Right renal cortex interstitium (tissue), 3 donors: ENCODE measurements around the gene CLBA1. TPM values are rescaled to one million over a fixed set of nuclear protein-coding genes. Genes with fewer than 3 reads are reported as not detected.

Experiments
- DNase-seq, 3 donors: peaks; one replicate each; pipeline ENCODE4 v3.0.0-alpha.2; 2013; ENCODE audit warnings: low read depth in 3 of 3, low spot score in 2 of 3
- polyA plus RNA-seq, 3 donors: library from polyadenylated mRNA; unstranded; fragments of 120-200 nt; gene quantifications; one replicate each; pipeline ENCODE4 v1.2.1, GENCODE V29; 2013; ENCODE audit not compliant: insufficient read length in 3 of 3

The CLBA1 gene
- polyA plus RNA-seq, 3 donors = 22.0 to 22.3 (median 22.0) TPM

GRCh38 chr14:104978746-104979691, 6.6 kb upstream of the CLBA1 start:
- DNase-seq = no peak

- DNase-seq = no peak
These were observed 5.6 kb upstream of the CLBA1 start for GRCh38 chr14:104979758-104980610.

GRCh38 chr14:104980611-104981531, 4.7 kb upstream of the CLBA1 start:
- no peak for DNase-seq

DNA sequence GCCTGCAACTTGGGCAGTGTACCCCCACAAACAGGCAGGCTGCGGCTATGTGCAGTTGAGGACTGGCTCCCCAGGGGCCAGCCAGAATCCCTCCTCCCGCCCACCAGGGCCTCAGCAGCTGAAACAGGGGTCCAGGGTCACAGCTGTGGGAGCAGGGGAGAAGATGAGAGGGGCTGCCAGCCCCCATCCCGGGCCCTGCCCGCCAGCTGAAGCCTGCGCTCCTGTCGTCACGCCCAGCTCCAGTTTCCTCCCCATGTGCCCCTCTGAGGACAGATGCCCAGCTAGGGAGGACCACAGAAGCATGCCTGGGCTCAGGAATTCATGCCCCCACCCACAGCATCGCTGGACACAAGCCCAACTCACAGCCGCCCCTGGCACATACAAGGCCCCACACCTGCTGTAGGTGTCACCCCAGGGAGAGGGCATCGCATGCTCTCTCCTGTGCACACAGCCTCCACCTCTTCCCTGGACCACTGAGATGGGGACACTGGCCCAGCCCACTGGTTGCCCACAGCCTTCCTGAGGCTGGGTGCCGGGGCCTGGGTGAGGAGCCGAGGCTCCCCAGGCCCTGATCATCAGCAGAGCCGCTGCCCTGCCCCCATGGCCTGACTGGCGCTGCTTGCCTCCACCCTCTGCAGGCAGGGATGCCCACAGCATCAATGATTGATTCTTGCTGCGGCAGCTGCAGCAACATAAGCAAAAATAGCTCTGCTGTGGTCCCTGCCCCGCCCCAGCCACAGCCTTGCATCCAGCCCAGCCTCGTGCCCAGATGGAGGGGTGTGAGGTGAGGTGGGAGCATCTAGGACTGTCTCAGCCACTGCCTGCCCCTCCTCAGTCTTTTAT, 3.7 kb upstream of the CLBA1 start:
- DNase-seq = no peak

GRCh38 chr14:104982548-104983230, 2.9 kb upstream of the CLBA1 start:
- DNase-seq = no peak

DNA sequence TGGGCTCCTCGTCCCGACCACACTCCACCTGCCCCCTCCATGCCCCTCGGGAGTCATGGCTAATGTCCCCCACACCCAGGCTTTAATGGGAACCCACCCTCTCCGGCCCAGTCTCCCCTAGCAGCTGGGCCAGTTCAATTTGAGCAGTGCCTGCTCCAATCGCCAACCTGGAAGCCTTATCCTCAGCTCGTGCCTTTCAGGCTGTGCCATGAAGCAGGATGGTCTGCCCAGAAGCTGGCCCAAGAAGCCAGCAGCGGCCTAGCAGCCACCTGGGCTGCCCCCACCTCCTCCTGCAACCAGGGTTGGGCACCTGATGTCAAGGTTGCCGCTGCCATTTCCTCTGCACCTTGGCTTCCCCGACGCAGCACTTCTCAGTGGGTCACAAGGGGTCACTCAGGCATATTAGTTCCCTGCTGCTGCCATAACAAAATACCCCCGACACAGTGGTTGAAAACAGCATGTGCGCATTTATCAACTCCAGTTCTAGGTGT, 2.3 kb upstream of the CLBA1 start:
- DNase-seq = no peak

- DNase-seq = no peak
These were observed 1.3 kb upstream of the CLBA1 start for GRCh38 chr14:104984056-104984894.

GRCh38 chr14:104986487-104987164, 1.0 kb downstream of the CLBA1 start:
- DNase-seq = no peak

GRCh38 chr14:104989236-104989950, 3.8 kb downstream of the CLBA1 start:
- no peak for DNase-seq

DNA sequence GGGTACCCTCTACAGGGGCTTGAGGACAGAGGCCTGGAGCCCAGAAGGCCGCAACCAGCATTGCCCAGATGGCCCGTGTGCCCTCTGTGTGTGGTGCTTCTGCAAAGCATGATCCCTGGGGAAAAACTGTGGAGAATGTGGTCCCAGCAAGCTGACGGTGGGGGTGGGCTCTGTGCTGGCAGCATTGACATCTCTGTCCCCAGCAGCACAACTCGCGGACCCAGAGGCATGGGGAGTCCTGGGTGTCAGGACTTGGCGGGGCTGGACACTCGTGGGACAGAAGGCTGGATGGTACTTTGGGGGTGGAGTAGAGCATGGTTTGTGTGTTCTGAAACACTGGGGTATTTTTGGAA, 4.3 kb downstream of the CLBA1 start:
- DNase-seq = no peak

- DNase-seq = no peak
These were observed 6.3 kb downstream of the CLBA1 start for GRCh38 chr14:104991896-104992230.

DNA sequence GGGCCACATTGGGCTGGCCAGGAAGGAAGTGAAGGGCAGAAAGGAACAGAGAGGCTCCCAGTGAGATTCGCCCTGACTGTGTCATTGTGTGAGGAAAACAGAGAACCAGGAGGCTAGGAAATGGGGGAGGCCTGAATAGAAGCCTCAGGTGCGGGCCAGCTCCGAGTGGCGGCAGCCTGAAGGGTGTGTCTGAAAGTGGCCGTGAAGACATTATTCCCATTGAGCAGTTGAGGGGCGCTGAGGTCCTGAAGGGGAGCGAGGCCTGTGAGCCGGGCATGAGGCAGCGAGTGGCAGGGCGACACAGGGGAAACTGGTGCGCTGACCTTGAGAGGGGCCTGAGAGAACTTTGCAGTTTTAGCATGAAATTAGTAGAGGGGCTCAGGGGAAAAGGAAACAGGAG, 6.9 kb downstream of the CLBA1 start:
- DNase-seq = no peak

DNA sequence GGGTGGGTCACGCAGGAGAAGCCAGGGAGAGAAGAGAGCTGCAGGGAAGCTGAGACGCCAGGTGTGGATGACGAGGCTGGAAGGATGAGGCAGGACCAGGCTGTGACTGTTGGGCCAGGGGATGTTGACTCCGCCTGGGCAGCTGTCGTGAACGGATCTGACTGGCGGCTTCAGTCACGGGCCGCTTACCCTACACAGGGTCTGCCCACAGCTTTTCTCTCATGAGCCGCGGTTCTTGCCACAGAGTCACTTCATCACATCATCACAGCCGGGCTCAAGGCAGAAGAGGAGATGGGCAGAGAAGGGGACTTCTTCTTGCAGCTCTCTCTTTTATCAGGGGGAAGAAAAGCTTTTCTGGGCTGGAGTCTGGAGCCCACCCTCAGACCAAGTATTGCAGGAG, 7.7 kb downstream of the CLBA1 start:
- DNase-seq = no peak

- DNase-seq = no peak
These were observed 8.4 kb downstream of the CLBA1 start for GRCh38 chr14:104993808-104994591.

GRCh38 chr14:104994978-104995377, 9.4 kb downstream of the CLBA1 start:
- DNase-seq = no peak

DNA sequence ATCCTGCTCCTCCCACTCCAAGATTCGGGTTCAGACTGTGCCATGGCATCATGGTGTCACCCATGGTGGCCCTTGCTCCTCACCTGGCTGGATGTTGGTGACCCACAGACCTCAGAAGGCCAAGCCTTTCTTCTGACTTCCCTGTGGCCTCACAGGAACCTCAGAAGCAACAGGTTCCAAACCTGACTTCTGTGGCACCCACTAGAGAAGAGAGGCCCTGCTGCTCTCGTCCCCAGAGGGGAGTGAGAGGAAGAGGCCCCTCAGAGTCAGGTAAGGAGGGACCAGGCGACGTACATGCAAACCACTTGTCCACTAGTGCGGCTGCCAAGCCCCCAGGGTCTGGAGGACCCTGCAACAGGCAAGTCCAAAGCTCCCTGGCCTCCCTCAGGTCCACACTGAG, 10.4 kb downstream of the CLBA1 start:
- DNase-seq = no peak
